Nephron (organoid): ENCODE data around the gene ZEB2.

Experiments
- H3K27ac Mint-ChIP-seq, 3 experiments: 2 replicates each; pipeline ENCODE4 v1.8.0; 2020; ENCODE audit warnings: mixed read lengths in 3 of 3, mild to moderate bottlenecking in 2 of 3, moderate library complexity in 1 of 3
- H3K27me3 Mint-ChIP-seq: 2 replicates; pipeline ENCODE4 v1.8.0; 2021; ENCODE audit warnings: low read depth, mild to moderate bottlenecking, moderate library complexity, mixed read lengths
- H3K36me3 Mint-ChIP-seq: 2 replicates; pipeline ENCODE4 v1.8.0; 2020; ENCODE audit warnings: low read depth, mixed read lengths
- H3K4me1 Mint-ChIP-seq: 2 replicates; pipeline ENCODE4 v1.8.0; 2020; ENCODE audit warnings: mixed read lengths
- H3K4me3 Mint-ChIP-seq, 3 experiments: 2 replicates each; pipeline ENCODE4 v1.8.0; 2020; ENCODE audit warnings: mild to moderate bottlenecking in 3 of 3, mixed read lengths in 3 of 3, moderate library complexity in 2 of 3
- H3K9me3 Mint-ChIP-seq: 2 replicates; pipeline ENCODE4 v1.8.0; 2020; ENCODE audit warnings: mixed read lengths
- TF ChIP-seq, protein P1 (sequence below), 3 experiments: fragments of 200-600 bp; sonication (generic); IDR thresholded peaks; one replicate each; pipeline ENCODE4 v1.5.0; 2021; ENCODE audit warnings: antibody characterized with exemption in 3 of 3; ENCODE audit not compliant: unreplicated experiment in 3 of 3

Gene ZEB2

DNA sequence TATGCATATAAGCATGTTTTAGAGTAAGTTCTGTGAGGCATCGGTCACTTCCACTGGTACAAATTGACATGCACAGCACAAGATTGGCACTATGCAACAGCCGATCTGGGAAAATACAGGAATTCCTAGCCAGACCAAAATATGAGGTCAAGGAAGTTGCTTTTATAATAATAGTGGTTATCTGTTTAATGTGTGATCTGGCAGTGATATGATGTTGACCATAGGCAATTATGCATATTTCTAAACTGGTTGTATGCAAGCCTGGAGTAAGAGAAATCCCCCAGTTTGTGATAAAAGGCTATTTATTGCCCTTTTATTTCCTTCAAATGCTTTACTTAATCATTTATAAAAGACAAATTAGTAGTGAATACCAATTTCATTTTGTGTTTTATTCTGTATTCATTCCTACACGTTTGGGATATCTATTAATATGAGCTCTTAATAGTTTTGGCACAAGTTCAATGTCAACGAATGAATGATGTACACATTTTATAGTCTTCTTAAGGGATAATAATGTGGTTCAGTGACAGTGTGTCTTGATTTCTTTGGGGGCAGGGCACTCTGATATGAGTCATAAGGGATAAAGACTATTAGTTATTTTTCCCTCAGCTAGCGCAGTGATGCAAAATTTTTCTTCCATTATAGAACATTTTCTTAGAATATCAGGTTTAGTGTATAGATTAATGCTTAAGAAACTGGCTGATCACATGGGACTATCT, 34.7 kb upstream of the ZEB2 start:
- Mint-ChIP-seq H3K36me3 (no peaks in the 10 kb centered on the region), H3K27ac (no peak overlapping the region), H3K4me3 (no peak overlapping the region), H3K9me3 (no peaks in the 10 kb centered on the region), H3K27me3 (no peaks in the 10 kb centered on the region), H3K4me1 (peaks cover 14% of the 10 kb centered on the region)
- TF ChIP-seq, protein P1, sequence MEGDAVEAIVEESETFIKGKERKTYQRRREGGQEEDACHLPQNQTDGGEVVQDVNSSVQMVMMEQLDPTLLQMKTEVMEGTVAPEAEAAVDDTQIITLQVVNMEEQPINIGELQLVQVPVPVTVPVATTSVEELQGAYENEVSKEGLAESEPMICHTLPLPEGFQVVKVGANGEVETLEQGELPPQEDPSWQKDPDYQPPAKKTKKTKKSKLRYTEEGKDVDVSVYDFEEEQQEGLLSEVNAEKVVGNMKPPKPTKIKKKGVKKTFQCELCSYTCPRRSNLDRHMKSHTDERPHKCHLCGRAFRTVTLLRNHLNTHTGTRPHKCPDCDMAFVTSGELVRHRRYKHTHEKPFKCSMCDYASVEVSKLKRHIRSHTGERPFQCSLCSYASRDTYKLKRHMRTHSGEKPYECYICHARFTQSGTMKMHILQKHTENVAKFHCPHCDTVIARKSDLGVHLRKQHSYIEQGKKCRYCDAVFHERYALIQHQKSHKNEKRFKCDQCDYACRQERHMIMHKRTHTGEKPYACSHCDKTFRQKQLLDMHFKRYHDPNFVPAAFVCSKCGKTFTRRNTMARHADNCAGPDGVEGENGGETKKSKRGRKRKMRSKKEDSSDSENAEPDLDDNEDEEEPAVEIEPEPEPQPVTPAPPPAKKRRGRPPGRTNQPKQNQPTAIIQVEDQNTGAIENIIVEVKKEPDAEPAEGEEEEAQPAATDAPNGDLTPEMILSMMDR (IDR thresholded peaks at IDR 0.05; ENCODE audit: unreplicated experiment in 3 of 3) = no peak

DNA sequence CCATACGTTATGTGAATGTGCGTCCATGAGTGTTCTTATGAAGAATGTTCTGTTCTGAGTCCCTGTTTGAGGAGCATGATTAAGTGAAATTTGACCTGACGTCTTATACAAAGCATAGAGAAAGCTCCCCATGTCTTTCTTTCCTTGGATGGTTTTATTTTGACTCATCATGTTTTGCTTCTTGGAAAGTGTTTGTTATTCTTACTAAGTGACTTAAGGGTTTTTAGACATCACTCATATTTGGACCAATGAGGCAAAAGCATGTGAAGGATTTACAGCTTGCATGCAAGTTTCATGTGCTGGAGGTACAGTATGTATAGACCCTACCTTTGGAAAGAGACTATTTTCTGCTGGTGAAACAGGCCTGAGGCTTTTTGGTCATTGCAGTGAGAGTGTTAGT, 33.5 kb upstream of the ZEB2 start:
- TF ChIP-seq, protein P1 (IDR thresholded peaks at IDR 0.05; ENCODE audit: unreplicated experiment in 3 of 3) = no peak
- Mint-ChIP-seq H3K9me3 (no peaks in the 10 kb centered on the region), H3K27ac (no peak overlapping the region)

DNA sequence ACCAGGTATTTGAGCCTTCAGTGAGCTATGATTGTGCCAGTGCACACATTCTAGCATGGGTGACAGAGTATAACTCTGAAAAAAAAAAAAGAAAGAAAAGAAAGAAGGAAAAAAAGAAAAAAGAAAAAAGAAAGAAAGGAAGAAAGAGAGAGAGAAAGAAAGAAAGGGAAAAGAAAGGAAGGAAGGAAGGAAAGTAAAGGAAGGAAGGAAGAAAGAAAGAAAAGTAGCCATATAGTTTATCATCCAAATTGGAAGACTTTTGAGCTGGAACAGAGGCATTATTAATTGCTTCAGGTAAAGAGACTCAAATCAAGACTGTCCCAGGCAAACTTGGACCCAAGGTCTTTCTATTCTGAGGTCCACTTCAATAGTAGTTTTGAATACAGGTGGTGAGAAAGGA, 32.9 kb upstream of the ZEB2 start:
- no peak overlapping the region for H3K4me3 Mint-ChIP-seq
- no peaks in the 10 kb centered on the region for H3K9me3 Mint-ChIP-seq
- no peaks in the 10 kb centered on the region for H3K36me3 Mint-ChIP-seq
- H3K27me3 Mint-ChIP-seq = no peaks in the 10 kb centered on the region
- no peak overlapping the region for H3K27ac Mint-ChIP-seq
- peaks cover 17% of the 10 kb centered on the region for H3K4me1 Mint-ChIP-seq
- TF ChIP-seq, protein P1 (IDR thresholded peaks at IDR 0.05; ENCODE audit: unreplicated experiment in 3 of 3) = no peak

More for the DNA sequence above, 33.5 kb upstream of the ZEB2 start:
- Mint-ChIP-seq H3K4me3 (no peak overlapping the region), H3K36me3 (no peaks in the 10 kb centered on the region), H3K27me3 (no peaks in the 10 kb centered on the region), H3K4me1 (peaks cover 14% of the 10 kb centered on the region)

DNA sequence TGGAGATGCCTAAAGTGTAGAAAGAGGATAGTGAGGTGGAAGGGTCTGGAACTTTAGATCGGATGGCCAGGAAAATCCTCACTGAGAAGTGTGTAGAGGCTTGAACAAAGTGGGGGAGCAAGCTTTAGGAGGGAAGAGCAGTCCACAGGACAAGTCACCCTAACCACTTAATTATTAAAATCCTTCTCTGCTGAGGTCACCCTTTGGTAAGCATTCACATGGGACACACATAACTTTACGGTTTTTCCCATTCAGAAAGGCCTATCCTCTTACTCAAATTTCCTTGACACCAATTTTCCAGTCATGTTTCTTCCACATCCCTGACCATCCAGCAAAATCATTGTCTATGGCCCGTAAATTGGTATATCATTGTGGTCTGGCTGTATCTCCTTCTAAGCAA, 31.0 kb upstream of the ZEB2 start:
- TF ChIP-seq, protein P1 (IDR thresholded peaks at IDR 0.05; ENCODE audit: unreplicated experiment in 3 of 3) = no peak
- H3K27ac Mint-ChIP-seq = no peak overlapping the region
- H3K4me3 Mint-ChIP-seq = no peak overlapping the region
- no peaks in the 10 kb centered on the region for H3K27me3 Mint-ChIP-seq
- no peaks in the 10 kb centered on the region for H3K9me3 Mint-ChIP-seq
- no peaks in the 10 kb centered on the region for H3K36me3 Mint-ChIP-seq
- peaks cover 32% of the 10 kb centered on the region for H3K4me1 Mint-ChIP-seq

DNA sequence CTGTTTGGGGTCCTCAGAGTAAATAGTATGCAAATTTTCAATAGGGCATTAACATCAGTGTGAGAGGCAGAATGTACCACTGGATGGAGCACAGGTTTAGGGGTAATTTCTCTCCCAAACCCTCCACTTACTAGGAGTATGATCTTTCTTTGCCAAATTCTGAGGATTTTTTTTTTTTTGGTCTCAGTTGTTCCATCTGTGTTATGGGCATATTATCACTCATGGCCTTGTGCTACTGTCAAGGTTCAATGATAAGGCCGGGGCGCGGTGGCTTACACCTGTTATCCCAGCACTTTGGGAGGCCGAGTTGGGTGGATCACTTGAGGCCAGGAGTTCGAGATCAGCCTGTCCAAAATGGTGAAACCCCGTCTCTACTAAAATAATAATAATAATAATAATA, 30.2 kb upstream of the ZEB2 start:
- Mint-ChIP-seq H3K27ac (no peak overlapping the region), H3K9me3 (no peaks in the 10 kb centered on the region), H3K4me3 (no peak overlapping the region), H3K27me3 (no peaks in the 10 kb centered on the region), H3K36me3 (no peaks in the 10 kb centered on the region), H3K4me1 (peaks cover 32% of the 10 kb centered on the region)
- TF ChIP-seq, protein P1 (IDR thresholded peaks at IDR 0.05; ENCODE audit: unreplicated experiment in 3 of 3) = no peak

DNA sequence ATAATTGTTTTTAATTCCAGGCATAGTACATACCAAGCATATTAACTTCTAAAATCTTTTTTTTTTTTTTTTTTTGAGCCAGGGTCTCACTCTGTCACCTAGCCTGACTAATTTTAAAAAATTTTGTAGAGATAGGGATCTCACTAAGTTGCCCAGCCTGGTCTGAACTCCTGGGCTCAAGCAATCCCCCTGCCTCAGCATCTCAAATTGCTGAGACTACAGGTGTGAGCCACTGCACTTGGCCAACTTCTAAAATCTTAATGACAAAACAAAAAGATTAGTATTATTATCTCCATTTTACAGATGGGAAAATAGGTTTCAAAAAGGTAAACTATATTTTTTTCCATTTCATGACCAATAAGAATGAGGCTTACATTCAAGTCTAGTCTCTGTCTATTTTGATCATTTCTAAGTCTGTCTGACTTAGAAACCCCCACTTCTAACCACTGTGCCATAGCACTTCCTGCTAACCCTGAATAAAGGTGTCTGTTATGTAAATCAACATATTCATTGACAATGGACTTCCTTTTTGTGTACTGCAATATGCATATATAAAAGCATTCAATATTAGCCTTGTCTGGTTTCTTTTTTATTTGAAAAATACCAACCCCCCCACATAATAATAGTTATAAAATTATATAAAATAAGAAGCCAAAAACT, 28.7 kb upstream of the ZEB2 start:
- peak overlapping the region; percentile 60 to 91 (median 88) for H3K27ac Mint-ChIP-seq
- H3K4me1 Mint-ChIP-seq = peaks cover 23% of the 10 kb centered on the region
- TF ChIP-seq, protein P1 (IDR thresholded peaks at IDR 0.05; ENCODE audit: unreplicated experiment in 3 of 3) = no peak
- no peak overlapping the region for H3K4me3 Mint-ChIP-seq
- H3K27me3 Mint-ChIP-seq = no peaks in the 10 kb centered on the region
- H3K9me3 Mint-ChIP-seq = no peaks in the 10 kb centered on the region
- peaks cover 2% of the 10 kb centered on the region for H3K36me3 Mint-ChIP-seq
